Coronary artery (tissue), 2 donors: ENCODE data around the gene PEX3.

ENCODE experiments used
- DNase-seq: peaks from one replicate; pipeline ENCODE4 v3.0.0-alpha.2; 2017; ENCODE audit warnings: low spot score
- H3K27ac ChIP-seq, 2 donors: fragments of 200-600 bp; sonication (generic); one replicate each; pipeline ENCODE4 v1.5.1; 2016 to 2019
- H3K4me3 ChIP-seq: fragments of 200-600 bp; sonication (generic); 2 replicates; pipeline ENCODE4 v1.5.1; 2016; ENCODE audit warnings: mild to moderate bottlenecking, moderate library complexity
- CTCF ChIP-seq: fragments of 200-600 bp; sonication (generic); IDR thresholded peaks from one replicate; pipeline ENCODE4 v1.5.1; 2019; ENCODE audit warnings: antibody characterized with exemption

Gene PEX3

GRCh38 chr6:143528164-143528811 lies 77.7 kb downstream of the PEX3 start:
- no peak for TF ChIP-seq CTCF
- Histone ChIP-seq H3K27ac (no peak overlapping the region), H3K4me3 (no peak overlapping the region)
- no peak for DNase-seq

- no peak for DNase-seq
- no peak for TF ChIP-seq CTCF
- H3K27ac ChIP-seq: no peak overlapping the region
- no peak overlapping the region for H3K4me3 ChIP-seq
Observed at GRCh38 chr6:143529095-143529494, 78.5 kb downstream of the PEX3 start.

- no peak for DNase-seq
- Histone ChIP-seq H3K27ac (no peak overlapping the region), H3K4me3 (no peak overlapping the region)
- no peak for TF ChIP-seq CTCF
Observed at GRCh38 chr6:143531720-143532499, 81.3 kb downstream of the PEX3 start.

GRCh38 chr6:143535189-143535614 lies 84.6 kb downstream of the PEX3 start:
- no peak for TF ChIP-seq CTCF
- Histone ChIP-seq H3K4me3 (no peak overlapping the region), H3K27ac (no peak overlapping the region)
- DNase-seq: no peak

GRCh38 chr6:143536461-143536865 lies 85.9 kb downstream of the PEX3 start:
- DNase-seq: no peak
- peak overlapping the region; percentile 32 to 70 for H3K27ac ChIP-seq
- TF ChIP-seq CTCF: no peak
- H3K4me3 ChIP-seq: peak overlapping the region; percentile 84

- Histone ChIP-seq H3K27ac (peak overlapping the region; percentile 38 to 70), H3K4me3 (peak overlapping the region; percentile 84)
- TF ChIP-seq CTCF: peak; percentile 37
- peak; percentile 75 for DNase-seq
Observed at GRCh38 chr6:143536866-143537691, 86.5 kb downstream of the PEX3 start.
